Esophagus squamous epithelium (tissue), 5 donors: Measurements from ENCODE around the gene ABCC1. TPM values are rescaled to one million over a fixed set of nuclear protein-coding genes. Genes with fewer than 3 reads are reported as not detected.

ENCODE experiments used
- DNase-seq: peaks from one replicate; lab custom pipeline; 2025; lab: John Stamatoyannopoulos, UW
- H3K27ac ChIP-seq, 4 donors: fragments of 200-600 bp; sonication (generic); one replicate each; pipeline ENCODE4 v1.5.1; 2016 to 2019; ENCODE audit warnings: mild to moderate bottlenecking in 1 of 4
- H3K27me3 ChIP-seq, 4 donors: fragments of 200-600 bp; sonication (generic); 1 replicate in 3 of 4; 2 replicates in 1 of 4; pipeline versions ENCODE4 v1.5.1 to v1.6.0; 2017 to 2021; ENCODE audit warnings: antibody characterized with exemption in 1 of 4
- H3K36me3 ChIP-seq, 3 donors: fragments of 200-600 bp; sonication (generic); one replicate each; pipeline ENCODE4 v1.5.1; 2016 to 2019
- H3K4me1 ChIP-seq, 3 donors: fragments of 200-600 bp; sonication (generic); one replicate each; pipeline ENCODE4 v1.5.1; 2017 to 2019
- H3K4me3 ChIP-seq, 4 donors: fragments of 200-600 bp; sonication (generic); 1 replicate in 3 of 4; 2 replicates in 1 of 4; pipeline ENCODE4 v1.5.1; 2016 to 2019; ENCODE audit warnings: mild to moderate bottlenecking in 2 of 4, moderate library complexity in 1 of 4
- H3K9me3 ChIP-seq, 3 donors: fragments of 200-600 bp; sonication (generic); one replicate each; pipeline ENCODE4 v1.5.1; 2016 to 2019
- POLR2A ChIP-seq, 4 donors: fragments of 450-650 bp; IDR thresholded peaks; one replicate each; pipeline ENCODE4 v1.6.1; 2017; ENCODE audit warnings: antibody characterized with exemption in 4 of 4, mild to moderate bottlenecking in 4 of 4, moderate library complexity in 3 of 4
- WGBS, 2 donors: methylation state at CpG; one replicate each; pipeline ENCODE4 v1.1.5; 2018; 5-methylcytosine and 5-hydroxymethylcytosine counted together
- intact Hi-C: fragments of 100-400 bp; cut with DNase I; formaldehyde crosslinking; loops from one replicate; pipeline ENCODE4 v1.15.0; 2022
- total RNA-seq, 4 donors: library from RNA; depleted of rRNA; stranded (reverse); fragments of >200 nt; gene quantifications; one replicate each; pipeline ENCODE4 v1.1.0, GENCODE V29; 2016
- TF ChIP-seq, protein P1 (sequence below), 6 experiments: fragments of 450-650 bp in 4 of 6; fragments of 200-600 bp in 2 of 6; sonication (generic) in 2 of 6; IDR thresholded peaks; one replicate each; pipeline ENCODE4 v1.5.1; 2016 to 2019; ENCODE audit warnings: antibody characterized with exemption in 6 of 6, mild to moderate bottlenecking in 4 of 6, moderate library complexity in 4 of 6
- donor health status: DM: yes; HTN: yes; CAD: no.

The ABCC1 gene
- total RNA-seq, 4 donors from 2014 or later: 22.9 to 56.7 (median 46.9) TPM

DNA sequence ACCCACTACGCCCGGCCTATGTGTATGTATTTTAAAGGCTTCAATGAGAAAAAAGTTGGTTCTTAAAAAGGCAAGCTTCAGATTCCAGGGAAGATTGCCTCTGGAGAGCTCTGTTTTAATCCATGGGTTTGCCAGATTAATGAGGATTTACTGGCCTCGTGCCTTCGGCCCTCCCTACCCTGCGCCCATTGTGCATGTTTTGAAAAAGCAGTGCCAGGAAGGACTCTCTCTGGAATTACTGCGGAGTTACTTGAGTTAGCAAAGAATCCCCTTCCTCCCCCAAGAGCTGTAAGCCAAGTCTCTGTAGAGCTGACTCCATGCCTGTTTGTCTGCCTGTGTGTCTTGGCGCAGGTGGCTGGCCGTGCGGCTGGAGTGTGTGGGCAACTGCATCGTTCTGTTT is 175.0 kb downstream of the ABCC1 start:
- intact Hi-C loops: no loop called here
- Histone ChIP-seq H3K4me3 (no peak overlapping the region), H3K9me3 (peaks cover 0 to 9% (median 7%) of the 10 kb centered on the region in 3 donors), H3K27ac (peak overlapping the region in 2 of 4 donors; percentile 47 to 69), H3K36me3 (peaks cover 19 to 99% (median 25%) of the 10 kb centered on the region in 3 donors), H3K4me1 (peaks cover 0 to 17% (median 0%) of the 10 kb centered on the region in 3 donors), H3K27me3 (no peaks in the 10 kb centered on the region)
- no peak for DNase-seq
- TF ChIP-seq, protein P1, sequence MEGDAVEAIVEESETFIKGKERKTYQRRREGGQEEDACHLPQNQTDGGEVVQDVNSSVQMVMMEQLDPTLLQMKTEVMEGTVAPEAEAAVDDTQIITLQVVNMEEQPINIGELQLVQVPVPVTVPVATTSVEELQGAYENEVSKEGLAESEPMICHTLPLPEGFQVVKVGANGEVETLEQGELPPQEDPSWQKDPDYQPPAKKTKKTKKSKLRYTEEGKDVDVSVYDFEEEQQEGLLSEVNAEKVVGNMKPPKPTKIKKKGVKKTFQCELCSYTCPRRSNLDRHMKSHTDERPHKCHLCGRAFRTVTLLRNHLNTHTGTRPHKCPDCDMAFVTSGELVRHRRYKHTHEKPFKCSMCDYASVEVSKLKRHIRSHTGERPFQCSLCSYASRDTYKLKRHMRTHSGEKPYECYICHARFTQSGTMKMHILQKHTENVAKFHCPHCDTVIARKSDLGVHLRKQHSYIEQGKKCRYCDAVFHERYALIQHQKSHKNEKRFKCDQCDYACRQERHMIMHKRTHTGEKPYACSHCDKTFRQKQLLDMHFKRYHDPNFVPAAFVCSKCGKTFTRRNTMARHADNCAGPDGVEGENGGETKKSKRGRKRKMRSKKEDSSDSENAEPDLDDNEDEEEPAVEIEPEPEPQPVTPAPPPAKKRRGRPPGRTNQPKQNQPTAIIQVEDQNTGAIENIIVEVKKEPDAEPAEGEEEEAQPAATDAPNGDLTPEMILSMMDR (IDR thresholded peaks at IDR 0.05): no peak
- no peak for TF ChIP-seq POLR2A (IDR thresholded peaks at IDR 0.05)
- WGBS, 2 donors: 86 to 91% methylated on average over 6 of the region's 10 CpGs

DNA sequence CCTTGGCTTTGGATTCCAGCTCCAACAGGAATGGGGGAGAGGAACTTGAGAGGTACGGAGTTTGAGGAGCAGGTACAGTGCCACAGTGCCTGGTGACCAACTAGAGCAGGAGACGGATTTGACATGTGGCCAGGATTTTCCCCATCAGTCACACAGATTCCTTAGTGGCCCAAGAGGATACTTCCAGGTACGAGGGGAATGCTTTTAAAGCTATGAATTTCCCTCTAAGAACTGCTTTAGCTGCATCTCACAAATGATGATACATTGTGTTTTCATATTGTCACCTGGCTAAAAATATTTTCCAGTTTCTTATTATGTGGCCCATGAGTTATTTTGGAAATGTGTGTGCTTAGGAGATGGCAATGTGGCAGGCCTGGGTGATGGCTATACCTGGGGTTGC is 175.6 kb downstream of the ABCC1 start:
- Histone ChIP-seq H3K36me3 (peaks cover 19 to 99% (median 24%) of the 10 kb centered on the region in 3 donors), H3K27me3 (no peaks in the 10 kb centered on the region), H3K27ac (peak overlapping the region in 2 of 4 donors; percentile 47 to 69), H3K4me1 (peaks cover 0 to 12% (median 0%) of the 10 kb centered on the region in 3 donors), H3K4me3 (no peak overlapping the region), H3K9me3 (peaks cover 0 to 9% (median 7%) of the 10 kb centered on the region in 3 donors)
- WGBS, 2 donors: 89 to 92% methylated on average over 3 of the region's 3 CpGs
- DNase-seq: no peak
- no peak for TF ChIP-seq POLR2A (IDR thresholded peaks at IDR 0.05)
- TF ChIP-seq, protein P1 (IDR thresholded peaks at IDR 0.05): no peak
- intact Hi-C loops: loop anchor here (5.0 kb wide), 1 partner anchor 253 kb away; no protein-coding TSS in a partner anchor

DNA sequence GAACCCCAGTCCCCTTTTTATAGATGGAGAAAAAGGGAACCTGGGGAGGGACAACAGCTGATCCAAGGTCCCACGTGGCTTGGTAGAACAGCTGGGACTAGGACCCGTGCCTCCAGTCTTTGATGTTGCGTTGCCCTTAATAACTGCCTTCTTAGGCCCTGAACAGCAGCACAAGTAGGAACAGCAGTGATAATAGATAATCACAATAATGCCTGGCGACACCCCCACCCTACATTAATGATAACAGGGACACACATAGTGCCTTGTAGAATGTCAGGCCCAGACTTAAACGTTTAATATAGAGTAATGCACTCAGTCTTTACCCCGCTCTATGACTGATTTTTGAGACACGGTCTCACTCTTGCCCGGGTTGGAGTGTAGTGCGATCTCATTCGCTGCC is 177.5 kb downstream of the ABCC1 start:
- intact Hi-C loops: loop anchor here (5.0 kb wide), 1 partner anchor 255 kb away; no protein-coding TSS in a partner anchor
- no peaks in the 10 kb centered on the region for H3K27me3 ChIP-seq
- no peak overlapping the region for H3K4me3 ChIP-seq
- DNase-seq: no peak
- peaks cover 0 to 4% (median 0%) of the 10 kb centered on the region in 3 donors for H3K4me1 ChIP-seq
- peak overlapping the region in 3 of 4 donors; percentile 56 to 75 (median 69) for H3K27ac ChIP-seq
- TF ChIP-seq, protein P1 (IDR thresholded peaks at IDR 0.05): no peak
- no peak for TF ChIP-seq POLR2A (IDR thresholded peaks at IDR 0.05)
- H3K9me3 ChIP-seq: peaks cover 0 to 9% (median 7%) of the 10 kb centered on the region in 3 donors
- peaks cover 26 to 99% (median 28%) of the 10 kb centered on the region in 3 donors for H3K36me3 ChIP-seq
- WGBS, 2 donors: 72 to 80% methylated on average over 10 of the region's 10 CpGs

DNA sequence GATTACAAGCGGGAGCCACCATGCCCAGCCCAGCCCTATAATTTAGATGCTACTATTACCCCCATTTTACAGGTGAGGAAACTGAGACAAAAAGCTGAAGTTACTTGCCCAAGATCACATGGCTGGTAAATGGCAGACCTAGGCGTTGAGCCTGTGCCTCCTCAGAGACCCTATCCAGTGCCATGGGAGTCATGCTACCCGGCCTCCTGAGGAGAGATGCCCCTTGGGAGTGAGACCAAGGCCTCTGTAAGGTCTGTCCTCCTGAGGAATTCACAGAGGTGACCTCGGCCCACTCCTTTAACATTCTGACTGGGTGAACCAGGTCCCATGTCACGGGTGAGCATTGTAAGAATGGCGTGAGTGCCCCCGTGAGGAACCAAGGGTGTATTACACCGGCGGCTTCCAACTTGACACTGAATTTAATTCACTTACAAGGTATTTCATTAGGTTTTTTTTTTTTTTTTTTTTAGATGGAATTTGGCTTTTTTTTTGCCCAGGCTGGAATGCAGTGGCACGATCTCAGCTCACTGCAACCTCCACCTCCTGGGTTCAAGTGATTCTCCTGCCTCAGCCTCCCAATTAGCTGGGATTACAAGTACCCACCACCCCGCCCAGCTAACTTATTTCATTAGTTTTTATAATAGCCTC is 178.2 kb downstream of the ABCC1 start:
- H3K27me3 ChIP-seq: no peaks in the 10 kb centered on the region
- TF ChIP-seq, protein P1 (IDR thresholded peaks at IDR 0.05): peak; percentile 69 to 94 (median 89)
- TF ChIP-seq POLR2A (IDR thresholded peaks at IDR 0.05): no peak
- DNase-seq: no peak
- H3K27ac ChIP-seq: peak overlapping the region in 3 of 4 donors; percentile 56 to 75 (median 69)
- H3K4me1 ChIP-seq: peaks cover 0 to 4% (median 0%) of the 10 kb centered on the region in 3 donors
- H3K36me3 ChIP-seq: peaks cover 20 to 97% (median 27%) of the 10 kb centered on the region in 3 donors
- WGBS, 2 donors: 33 to 39% methylated on average over 10 to 11 of the region's 11 CpGs
- H3K4me3 ChIP-seq: no peak overlapping the region
- peaks cover 0 to 9% (median 7%) of the 10 kb centered on the region in 3 donors for H3K9me3 ChIP-seq
- intact Hi-C loops: loop anchor here (5.0 kb wide), 1 partner anchor 255 kb away; no protein-coding TSS in a partner anchor

DNA sequence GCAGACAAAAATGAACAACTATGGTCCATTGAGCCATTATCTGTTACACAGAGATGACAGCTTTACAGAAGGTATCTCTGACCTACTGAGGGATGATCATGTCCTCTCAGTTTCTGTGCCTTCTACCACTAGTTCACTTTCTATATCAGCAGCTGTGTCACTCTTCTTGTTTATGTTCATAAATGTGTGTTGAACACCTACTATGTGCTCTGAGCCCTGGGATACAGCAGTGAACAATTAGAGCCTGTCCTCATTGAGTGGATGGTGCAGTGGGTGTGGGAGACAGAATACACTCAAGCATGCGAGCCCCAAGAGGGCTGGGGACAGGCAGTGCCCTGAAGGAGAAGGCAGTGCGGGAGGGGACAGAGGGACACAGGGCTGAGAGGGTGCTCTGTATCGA is 181.8 kb downstream of the ABCC1 start:
- Histone ChIP-seq H3K27ac (no peak overlapping the region), H3K27me3 (no peaks in the 10 kb centered on the region), H3K4me3 (no peak overlapping the region), H3K4me1 (peaks cover 0 to 4% (median 0%) of the 10 kb centered on the region in 3 donors), H3K36me3 (peaks cover 11 to 97% (median 47%) of the 10 kb centered on the region in 3 donors), H3K9me3 (no peaks in the 10 kb centered on the region)
- TF ChIP-seq, protein P1 (IDR thresholded peaks at IDR 0.05): no peak
- no peak for TF ChIP-seq POLR2A (IDR thresholded peaks at IDR 0.05)
- intact Hi-C loops: no loop called here
- DNase-seq: no peak
- WGBS, 2 donors: 100% methylated on average over 2 to 3 of the region's 3 CpGs
